HG02642 (cell line): ENCODE measurements around the gene TNFRSF25.
A peak's percentile ranks its signal among the peaks of the same experiment; 100 is the strongest.
"Not testable (repeated sequence)": the region's sequence is repeated elsewhere in the genome, so short reads cannot be mapped to it uniquely, and the experiment has no call there.

Experiments used
- ATAC-seq: cut with Tn5 transposase; IDR thresholded peaks from one replicate; pipeline ENCODE4 v1.9.1; 2021; ENCODE audit warnings: mild to moderate bottlenecking; ENCODE audit not compliant: unreplicated experiment, poor library complexity

Gene TNFRSF25

DNA sequence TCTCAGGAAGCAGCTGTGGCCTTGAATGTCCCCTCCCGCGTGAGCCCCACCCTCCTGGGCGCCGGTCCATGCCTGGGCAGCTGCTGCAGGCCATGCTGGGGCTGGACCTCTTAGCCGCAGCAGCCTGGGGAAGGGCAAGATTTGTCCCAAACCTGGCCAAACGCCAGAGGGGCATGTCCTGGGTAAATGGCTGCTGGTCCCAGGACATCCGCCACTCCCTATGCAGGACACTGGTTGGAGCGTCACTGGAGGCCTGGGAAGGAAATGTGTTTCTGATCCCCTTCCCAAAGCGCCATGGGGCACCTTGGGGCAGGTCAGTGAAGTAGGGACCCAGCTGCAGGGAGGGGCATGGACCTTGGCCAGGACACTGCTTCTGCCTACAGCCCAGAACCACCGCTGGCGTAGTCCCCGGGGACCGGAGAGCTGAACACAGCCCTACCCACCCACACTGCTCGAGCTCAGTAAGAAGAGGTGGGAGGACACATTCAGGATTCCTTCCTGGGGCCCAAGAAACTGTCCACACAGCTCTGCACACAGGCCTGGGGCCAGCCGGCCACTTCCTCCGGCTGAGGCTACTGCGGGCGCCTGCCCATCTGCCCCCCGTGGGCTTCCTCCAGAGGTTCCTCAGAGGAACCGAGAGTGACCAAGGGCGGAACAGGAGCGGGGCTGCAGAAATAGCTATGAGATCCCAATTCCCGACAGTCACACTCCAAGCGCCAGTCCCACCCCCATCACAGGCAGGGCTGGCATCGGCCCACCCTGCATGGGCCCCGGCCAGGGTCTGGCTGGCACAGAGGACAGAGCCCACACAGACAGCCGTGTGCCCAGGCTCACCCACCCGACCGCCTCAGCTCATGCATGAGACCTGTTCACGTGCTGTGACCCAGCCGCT, 36.3 kb upstream of the TNFRSF25 start:
- ATAC-seq, result no peak

DNA sequence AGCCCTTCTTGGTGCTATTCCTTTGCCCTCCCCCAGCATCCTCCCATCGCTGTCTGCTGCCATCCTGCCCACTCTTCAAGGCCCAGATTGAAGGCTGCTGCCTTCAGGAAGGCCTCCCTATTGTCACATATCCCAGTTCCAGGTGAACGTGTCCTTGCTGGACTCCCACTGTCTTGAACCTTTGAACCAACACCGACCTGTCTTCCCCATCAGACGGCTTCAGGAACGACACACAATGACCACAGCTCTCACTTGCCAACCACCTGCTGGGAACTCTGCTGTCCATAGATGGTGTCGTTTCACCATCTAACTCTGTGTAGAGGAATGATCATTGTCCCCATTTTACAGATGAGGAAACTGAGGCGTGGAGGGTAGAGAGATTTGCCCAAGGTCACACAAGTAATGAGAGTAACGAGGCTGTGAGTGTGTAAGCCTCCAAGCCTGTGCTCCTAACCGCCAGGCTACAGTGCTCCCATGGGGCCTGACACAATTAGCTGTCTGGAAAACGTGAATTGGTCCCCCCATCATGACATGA, 35.4 kb upstream of the TNFRSF25 start:
- no peak for ATAC-seq

DNA sequence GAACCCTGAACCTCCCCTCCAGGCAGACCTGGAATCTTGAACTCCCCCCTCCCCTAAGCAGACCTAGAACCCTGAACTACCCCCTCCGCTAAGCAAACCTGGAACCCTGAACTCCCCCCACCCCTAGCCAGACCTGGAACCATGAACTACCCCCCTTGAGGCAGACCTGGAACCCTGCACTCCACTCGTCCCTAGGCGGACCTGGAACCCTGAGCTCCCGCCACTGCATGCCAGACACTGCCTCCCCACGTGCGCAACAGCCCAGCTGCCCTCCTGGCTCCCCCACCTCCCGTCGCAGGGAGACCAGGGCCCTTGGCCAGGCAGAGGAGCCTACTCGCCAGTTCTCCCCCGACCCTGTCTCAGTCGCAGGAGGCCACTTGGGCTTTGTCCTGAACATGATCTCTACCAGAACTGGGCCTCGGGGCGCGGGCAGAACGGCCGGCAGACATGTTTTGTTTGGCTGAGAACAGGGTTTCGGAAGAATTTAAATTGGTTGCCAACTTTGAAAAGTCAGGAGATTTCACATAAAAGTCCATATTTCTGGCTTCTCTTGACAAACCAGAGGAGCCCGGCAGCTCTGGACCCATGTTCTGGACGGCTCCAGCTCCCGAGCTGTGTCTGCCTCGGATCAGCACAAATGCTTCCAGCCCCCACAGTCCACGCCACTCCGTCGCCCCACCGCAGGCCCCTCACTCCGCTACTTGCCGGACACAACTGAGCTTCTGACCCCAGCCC, 34.7 kb upstream of the TNFRSF25 start:
- ATAC-seq, result no peak

DNA sequence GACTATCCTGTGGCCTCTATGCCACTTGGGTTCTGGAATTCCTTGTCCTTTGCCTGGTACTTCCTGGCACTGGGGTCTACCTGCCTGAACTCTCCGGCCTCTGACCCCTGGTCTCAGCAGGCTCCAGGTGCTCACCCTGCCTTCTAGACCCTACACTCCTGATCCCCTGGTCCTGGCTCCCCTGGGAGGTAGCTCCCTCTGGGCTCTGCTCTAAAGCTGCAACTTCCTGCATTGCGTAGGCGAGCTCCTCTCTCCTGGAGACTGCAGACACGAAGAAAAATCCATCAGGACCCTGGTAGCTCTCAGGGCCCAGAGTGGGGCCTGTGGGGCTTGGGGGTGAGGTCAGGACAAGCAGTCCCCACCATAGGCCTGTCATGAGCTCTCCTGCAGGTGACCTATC, 33.3 kb upstream of the TNFRSF25 start:
- no peak for ATAC-seq

DNA sequence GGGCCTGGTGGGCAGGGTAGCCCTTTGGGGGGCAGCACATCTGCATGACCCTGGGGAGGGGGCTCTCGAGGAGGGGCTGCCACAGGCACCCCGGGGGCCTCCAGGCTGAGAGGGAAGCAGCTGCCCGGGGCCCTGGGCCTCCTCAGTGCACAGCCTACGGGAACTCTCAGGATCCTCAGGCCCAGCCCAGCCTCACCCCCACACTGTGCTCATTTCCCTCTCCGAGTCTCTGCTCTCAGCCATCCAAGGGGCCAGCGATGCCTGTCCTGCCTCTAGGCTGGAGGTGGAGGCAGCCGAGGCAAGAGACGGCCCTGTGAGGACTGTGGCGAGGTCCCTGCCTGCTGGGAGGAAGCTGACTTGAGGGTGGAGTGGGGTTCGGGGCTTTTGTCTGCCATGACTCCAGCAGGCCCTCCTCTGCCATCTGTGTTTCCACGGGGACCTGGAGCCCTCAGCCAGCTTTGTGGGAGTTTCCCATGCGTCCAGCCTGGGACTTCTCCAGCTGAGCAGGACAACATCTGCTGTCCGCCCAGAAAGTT, 32.7 kb upstream of the TNFRSF25 start:
- no peak for ATAC-seq

DNA sequence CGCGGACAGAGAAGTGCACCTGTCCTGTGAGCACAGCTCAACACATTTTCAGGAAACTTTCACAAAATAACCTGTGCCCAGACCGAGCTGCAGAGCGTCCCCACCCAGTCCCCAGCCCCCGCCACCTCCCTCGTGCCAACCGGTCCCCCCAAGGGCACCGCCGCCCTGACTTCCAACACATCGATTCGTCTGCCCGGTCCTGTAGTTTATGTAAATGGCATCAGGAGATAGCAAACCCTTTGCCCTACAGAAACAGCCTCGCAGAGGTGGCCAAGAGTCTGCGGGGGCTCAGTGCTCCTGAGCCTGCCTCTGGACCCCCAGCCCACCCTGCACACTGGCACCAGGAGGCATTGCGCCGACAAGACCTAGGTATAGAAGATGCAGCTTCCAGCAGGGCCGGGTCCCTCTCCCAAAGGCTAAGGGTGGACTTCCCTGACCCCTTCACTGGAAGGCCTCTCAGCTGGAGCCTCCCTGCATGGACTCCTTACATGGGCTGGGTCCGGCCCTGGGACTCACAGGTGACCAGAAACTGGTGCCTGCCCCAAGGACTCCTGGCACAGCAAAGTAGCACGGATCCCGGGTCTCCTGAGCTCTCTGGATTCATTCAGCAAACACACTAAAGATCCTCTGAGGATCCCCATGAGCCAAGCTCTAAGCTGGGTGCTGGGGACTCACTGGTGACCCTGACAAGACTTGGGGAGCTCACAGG, 32.0 kb upstream of the TNFRSF25 start:
- ATAC-seq, result no peak

DNA sequence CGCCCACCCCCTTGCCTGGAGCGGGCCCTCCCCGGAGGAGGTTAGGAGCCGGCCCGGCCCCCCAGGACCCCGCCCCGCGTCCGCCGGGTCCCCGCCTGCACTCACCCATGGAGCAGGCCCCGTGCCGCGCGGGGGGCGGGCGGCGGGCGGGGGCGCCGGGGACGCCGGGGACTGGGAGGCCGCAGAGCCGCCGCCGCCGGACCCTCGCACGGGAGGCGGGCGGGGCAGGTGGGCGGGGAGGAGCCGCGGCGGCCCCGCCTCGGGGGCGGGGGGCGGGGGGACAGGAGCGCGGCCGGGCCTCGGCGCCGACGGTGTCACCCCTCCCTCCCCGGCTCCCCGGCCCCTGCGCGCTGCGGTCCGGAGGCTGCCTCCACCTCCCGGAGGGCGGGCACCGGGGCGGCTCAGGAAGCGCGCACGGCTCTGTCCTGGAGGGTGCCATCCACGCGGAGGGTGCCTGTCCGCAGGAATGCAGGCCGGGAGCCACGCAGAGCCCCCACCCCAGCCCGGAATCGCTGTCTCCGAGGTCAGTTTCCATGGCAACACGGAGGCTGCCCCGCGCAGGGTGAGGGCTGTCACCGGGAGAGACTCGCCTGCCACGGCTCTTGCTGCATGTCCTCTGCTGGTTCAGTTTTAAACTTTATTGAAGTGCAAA, 31.4 kb upstream of the TNFRSF25 start:
- no peak for ATAC-seq

DNA sequence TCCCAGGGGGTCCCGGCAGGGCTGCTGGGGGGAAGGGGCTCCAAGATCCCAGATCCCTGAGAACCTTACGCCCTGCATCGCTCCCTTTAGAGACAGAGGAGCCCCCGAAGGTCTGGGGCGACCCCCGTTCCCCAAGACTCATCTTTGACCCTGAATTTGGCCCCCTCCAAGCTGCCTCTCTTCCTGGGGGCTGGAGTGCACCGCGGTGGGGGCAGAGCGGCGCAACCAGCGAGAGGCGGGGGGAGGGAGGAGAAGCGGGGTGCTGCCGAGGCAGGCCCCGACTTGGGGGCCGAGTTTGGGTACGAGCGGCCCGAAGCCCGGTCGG, 30.9 kb upstream of the TNFRSF25 start:
- ATAC-seq, result no peak

DNA sequence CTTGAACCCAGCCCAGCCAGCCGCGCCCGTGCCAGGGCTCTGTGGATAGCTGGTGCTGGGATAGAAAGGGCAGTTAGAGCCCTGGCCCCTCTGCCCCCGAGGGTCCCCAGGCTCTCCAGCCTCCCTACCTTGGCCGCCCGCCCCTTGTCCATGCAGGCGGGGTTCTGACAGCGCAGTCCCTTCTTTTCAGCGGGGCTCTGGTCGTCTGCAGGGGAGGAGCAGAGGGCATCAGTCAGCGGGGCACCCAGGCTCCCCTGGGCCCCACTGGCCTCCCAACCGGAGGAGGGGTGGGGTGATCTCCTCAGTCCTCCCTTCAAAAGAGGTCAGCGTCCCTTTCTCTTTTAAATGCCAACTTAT, 30.4 kb upstream of the TNFRSF25 start:
- no peak for ATAC-seq

DNA sequence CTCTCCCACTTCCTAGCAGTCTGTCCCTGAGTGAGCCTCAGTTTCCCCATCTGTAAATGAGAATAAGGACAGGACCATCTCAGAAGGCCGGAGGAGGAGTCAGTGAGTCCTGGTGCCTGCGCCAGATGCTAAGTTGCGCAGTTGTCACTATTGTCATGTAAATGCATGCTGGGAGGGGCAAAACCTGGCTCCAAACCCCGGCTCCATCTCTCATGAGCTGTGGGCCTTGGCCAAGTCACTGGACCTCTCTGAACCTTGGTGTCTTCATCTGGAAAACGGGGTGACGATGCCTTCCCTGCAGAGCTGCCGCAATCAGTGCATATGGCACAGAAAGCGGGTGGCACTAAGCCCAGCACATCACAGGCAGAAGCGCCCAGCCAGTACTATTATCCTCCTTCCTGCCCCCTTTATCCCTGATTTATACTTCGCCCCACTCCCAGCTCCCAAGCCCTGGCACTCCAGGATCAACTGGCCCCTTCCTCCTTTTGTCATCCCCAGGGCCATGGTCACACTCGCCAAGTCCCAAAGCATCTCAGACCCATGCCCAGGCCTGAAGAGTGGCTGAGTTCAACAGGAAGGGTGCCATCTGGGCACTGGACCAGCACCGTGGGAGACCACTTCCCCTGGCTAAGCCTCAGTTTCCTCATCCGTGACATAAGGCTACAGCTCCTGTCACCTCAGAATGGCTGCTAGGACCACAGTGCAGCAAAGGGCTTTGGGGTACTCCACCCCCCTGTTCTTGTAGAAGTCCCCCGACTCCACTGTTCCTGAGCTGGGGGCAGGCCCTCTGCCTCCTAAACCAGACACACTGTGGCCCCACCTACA, 29.8 kb upstream of the TNFRSF25 start:
- no peak for ATAC-seq

DNA sequence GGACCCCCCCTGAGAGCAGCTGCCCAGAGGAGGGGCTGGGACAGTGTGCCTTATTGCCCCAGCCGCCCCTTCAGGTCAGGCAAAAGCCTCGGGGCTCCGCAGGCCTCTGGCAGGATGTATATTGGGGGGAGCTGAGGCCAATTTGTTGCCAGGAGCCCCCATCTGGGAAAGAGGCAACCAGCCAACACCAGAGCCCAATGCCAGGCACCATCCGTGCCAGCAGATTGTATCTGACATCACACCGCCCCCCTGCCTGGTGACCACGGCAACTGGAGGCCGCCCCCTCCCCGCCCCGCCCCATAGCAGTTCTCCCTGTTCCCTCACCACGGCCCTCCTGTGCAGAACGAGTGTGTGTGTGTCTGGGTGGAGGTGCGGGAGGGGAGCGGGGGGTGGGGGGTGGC, 29.1 kb upstream of the TNFRSF25 start:
- no peak for ATAC-seq

DNA sequence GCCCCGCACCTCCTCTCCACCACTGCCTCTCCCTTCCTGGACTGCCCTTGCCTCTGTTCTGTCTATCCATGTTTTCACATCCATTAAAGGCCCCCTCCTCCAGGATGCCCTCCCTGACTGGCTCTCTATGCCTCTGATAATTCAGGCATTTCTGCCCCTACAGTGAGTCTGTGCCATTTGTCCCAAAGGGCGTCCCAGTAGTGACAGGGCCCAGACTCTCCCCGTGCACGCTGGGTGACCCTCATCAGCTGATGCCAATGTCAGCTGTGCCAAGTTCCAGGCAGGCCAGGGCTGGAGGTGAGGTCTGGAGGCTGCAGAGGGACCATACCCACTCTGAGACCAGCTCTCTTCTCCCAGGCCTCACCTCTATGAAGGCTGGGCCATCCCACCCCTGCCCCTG, 28.7 kb upstream of the TNFRSF25 start:
- no peak for ATAC-seq

DNA sequence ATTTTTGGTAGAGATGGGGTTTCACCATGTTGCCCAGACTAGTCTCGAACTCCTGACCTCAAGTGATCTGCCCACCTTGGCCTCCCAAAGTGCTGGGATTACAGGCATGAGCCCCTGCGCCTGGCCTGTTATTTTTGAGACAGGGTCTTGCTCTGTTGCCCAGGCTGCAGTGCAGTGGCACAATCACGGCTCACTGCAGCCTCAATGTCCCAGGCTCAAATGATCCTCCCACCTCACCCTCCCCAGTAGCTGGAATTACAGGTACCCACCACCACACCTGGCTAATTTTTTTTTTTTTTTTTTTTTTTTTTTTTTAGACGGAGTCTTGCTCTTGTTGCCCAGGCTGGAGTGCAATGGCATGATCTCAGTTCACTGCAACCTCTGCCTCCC, 27.9 kb upstream of the TNFRSF25 start:
- not testable (repeated sequence) for ATAC-seq

DNA sequence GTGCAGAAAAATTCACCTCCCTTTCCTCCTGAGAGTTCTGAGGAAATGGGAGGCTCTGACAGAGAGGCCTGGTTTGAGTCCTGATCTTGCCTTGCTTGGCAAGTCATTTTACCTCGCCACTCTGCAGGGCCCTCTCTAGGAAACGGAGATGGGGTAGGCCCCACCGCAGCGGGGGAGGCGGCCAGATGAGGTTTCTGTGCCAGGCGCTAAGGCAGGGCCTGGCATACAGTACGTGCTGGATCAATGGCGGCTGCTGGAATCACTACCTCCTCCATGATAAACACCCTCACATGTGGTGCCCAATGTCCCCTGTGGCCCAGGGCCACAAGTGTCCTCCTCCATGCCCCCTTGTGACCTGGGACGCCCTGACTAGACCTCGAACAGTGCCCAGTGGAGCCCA, 26.0 kb upstream of the TNFRSF25 start:
- no peak for ATAC-seq

DNA sequence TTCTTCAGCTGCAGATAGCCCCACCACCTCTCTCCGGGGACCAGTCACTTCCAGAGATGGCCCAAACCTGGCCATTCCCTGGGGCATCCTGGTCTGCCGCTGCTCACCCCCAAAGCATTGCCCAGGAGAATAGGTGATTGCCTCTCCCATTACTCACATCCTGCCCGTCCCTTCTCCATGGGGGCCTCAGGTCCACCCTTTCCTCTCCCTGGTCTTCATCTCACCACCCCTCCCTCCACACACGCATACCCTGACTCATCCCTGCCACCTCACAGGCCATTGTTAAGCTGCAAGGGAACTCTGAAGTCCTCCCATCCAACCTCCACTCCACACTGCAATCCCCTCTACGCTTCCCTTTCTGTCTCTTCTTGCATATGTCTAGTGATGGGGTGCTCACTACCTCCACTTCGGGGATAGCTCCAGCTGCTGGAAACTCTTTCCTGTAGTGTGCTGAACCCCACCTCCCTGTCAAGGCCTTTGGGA, 25.5 kb upstream of the TNFRSF25 start, which contains the start of gene PLEKHG5:
TSS of gene PLEKHG5 (minus strand) at position 188 of the 483 bp plus-strand sequence. CDS start 14,096 bp downstream, outside the sequence.
- ATAC-seq, result no peak

DNA sequence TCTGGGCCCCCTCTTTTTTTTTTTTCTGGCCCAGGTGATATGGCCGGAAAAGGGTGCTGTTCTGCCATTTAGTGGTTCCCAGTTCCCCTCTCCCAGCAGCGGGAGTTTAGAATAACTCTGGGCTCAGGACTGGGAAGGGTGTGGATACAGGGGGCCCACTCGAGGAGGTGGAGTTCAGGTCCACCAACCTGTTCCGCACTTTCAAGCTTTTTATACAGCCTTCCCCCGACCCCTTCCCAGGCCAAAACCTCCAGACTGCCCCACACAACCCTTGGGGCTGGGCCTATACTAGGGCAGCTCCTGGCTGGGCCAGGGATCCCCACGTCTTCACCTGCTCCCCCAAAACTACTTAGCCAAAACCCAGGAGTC, 25.1 kb upstream of the TNFRSF25 start:
- no peak for ATAC-seq

DNA sequence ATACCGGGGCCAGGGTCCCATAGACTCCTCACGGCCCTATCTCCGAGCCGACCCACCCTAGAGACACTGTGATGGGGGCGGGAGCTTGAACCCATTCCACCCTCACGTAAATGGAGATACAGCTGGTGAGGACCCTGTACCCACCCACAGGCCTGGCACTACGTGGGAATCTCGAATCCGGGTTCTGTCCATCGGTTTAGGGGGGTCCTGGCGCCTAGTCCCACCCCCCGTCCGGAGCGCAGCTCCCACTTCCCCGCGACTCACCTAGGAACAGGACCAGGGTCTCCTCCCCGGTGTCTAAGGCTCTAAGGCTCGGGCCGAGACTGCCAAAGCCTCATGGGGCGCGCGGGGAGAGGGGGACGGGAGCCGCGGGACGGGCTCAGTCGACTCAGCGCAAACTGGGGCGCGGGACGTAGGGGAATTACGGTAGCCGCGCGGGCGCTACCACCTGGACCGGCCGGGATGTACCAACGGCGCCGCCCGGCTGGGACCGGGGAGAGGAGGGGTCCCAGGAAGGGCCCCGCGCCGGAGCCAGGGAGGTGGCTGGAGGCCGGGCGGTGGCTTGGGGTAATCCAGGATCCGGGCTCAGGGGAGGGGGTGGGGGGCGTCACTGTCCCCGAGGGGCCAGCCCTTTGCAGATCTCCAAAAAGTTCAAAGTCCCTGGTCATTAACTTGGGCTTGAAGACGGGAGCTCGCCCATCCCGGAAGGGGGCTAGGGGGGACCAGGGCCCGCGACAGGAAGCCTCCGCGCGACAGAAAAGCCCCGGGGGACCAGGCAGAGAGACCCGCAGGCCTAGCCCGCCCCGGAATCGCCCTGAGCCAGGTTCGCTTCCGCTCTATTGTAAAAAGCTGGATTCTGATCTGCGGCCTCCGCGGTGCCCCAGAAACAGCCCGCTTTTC, 24.5 kb upstream of the TNFRSF25 start:
- peak; percentile 50 for ATAC-seq

DNA sequence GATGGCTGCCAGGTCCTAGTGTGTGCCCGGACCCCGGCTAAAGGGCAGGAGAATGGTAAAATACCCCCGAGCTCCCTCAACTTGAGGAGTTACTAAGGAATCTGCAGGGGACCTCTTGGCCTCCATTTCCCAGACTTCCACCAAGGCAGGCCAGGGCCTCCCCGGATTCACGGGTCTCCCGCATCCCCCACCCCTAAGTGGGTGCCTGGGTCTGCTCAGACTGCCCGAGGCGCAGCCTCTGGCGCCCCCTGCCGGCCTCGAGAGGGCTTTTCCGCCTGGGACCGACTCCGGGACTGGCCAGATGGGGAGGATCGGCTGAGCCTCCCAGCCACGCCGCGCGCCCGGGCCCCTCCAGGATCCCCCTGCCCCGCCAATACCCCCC, 23.8 kb upstream of the TNFRSF25 start:
- peak; percentile 58 for ATAC-seq
